Neuron (in vitro differentiated cells): ENCODE results near the gene TSTD2.

Source experiments
- H2AFZ ChIP-seq: one replicate; pipeline ENCODE4 v1.6.1; 2013; ENCODE audit warnings: low read depth, mild to moderate bottlenecking, inconsistent platforms, low read length, moderate library complexity
- H3K27me3 ChIP-seq: one replicate; pipeline ENCODE4 v1.6.1; 2013; ENCODE audit warnings: low read length; ENCODE audit not compliant: insufficient read depth
- H3K36me3 ChIP-seq: one replicate; pipeline ENCODE4 v1.6.1; 2013; ENCODE audit warnings: low read length; ENCODE audit not compliant: insufficient read depth
- H3K4me1 ChIP-seq: one replicate; pipeline ENCODE4 v1.6.1; 2013; ENCODE audit warnings: low read length; ENCODE audit not compliant: insufficient read depth
- H3K4me3 ChIP-seq: 2 replicates; pipeline ENCODE4 v1.5.1; 2013; ENCODE audit warnings: mild to moderate bottlenecking, low read length, moderate library complexity
- H3K9me3 ChIP-seq: one replicate; pipeline ENCODE4 v1.6.1; 2013; ENCODE audit warnings: low read length

The TSTD2 gene

GRCh38 chr9:97561501-97561900 lies 71.7 kb downstream of the TSTD2 start:
- H2AFZ ChIP-seq: no peak overlapping the region
- no peaks in the 10 kb centered on the region for H3K36me3 ChIP-seq
- H3K27me3 ChIP-seq: peaks cover 25% of the 10 kb centered on the region
- H3K4me1 ChIP-seq: no peaks in the 10 kb centered on the region
- H3K4me3 ChIP-seq: no peak overlapping the region
- no peaks in the 10 kb centered on the region for H3K9me3 ChIP-seq

- H3K36me3 ChIP-seq: no peaks in the 10 kb centered on the region
- H3K4me1 ChIP-seq: no peaks in the 10 kb centered on the region
- H2AFZ ChIP-seq: no peak overlapping the region
- no peaks in the 10 kb centered on the region for H3K9me3 ChIP-seq
- H3K27me3 ChIP-seq: peaks cover 23% of the 10 kb centered on the region
- no peak overlapping the region for H3K4me3 ChIP-seq
Measured at GRCh38 chr9:97560851-97561250, 72.3 kb downstream of the TSTD2 start.

- Histone ChIP-seq H3K9me3 (no peaks in the 10 kb centered on the region), H2AFZ (no peak overlapping the region), H3K4me1 (no peaks in the 10 kb centered on the region), H3K27me3 (peaks cover 22% of the 10 kb centered on the region), H3K36me3 (no peaks in the 10 kb centered on the region), H3K4me3 (no peak overlapping the region)
Measured at GRCh38 chr9:97560154-97560553, 73.0 kb downstream of the TSTD2 start.

- H3K4me1 ChIP-seq: no peaks in the 10 kb centered on the region
- peaks cover 2% of the 10 kb centered on the region for H3K9me3 ChIP-seq
- H3K4me3 ChIP-seq: no peak overlapping the region
- no peak overlapping the region for H2AFZ ChIP-seq
- H3K36me3 ChIP-seq: no peaks in the 10 kb centered on the region
- peaks cover 17% of the 10 kb centered on the region for H3K27me3 ChIP-seq
Measured at GRCh38 chr9:97559111-97559514, 74.1 kb downstream of the TSTD2 start.

- H3K9me3 ChIP-seq: peaks cover 2% of the 10 kb centered on the region
- H3K27me3 ChIP-seq: peaks cover 17% of the 10 kb centered on the region
- H3K4me3 ChIP-seq: no peak overlapping the region
- no peak overlapping the region for H2AFZ ChIP-seq
- H3K36me3 ChIP-seq: no peaks in the 10 kb centered on the region
- no peaks in the 10 kb centered on the region for H3K4me1 ChIP-seq
Measured at GRCh38 chr9:97558701-97559101, 74.5 kb downstream of the TSTD2 start.

GRCh38 chr9:97557606-97558095 lies 75.5 kb downstream of the TSTD2 start:
- Histone ChIP-seq H3K36me3 (no peaks in the 10 kb centered on the region), H3K27me3 (peaks cover 21% of the 10 kb centered on the region), H3K4me3 (no peak overlapping the region), H3K9me3 (peaks cover 2% of the 10 kb centered on the region), H3K4me1 (no peaks in the 10 kb centered on the region), H2AFZ (no peak overlapping the region)

- no peaks in the 10 kb centered on the region for H3K36me3 ChIP-seq
- no peaks in the 10 kb centered on the region for H3K4me1 ChIP-seq
- H3K4me3 ChIP-seq: no peak overlapping the region
- H3K27me3 ChIP-seq: peaks cover 18% of the 10 kb centered on the region
- H3K9me3 ChIP-seq: peaks cover 2% of the 10 kb centered on the region
- H2AFZ ChIP-seq: no peak overlapping the region
Measured at GRCh38 chr9:97556721-97557605, 76.2 kb downstream of the TSTD2 start.

- Histone ChIP-seq H2AFZ (no peak overlapping the region), H3K27me3 (peaks cover 14% of the 10 kb centered on the region), H3K4me1 (no peaks in the 10 kb centered on the region), H3K4me3 (no peak overlapping the region), H3K36me3 (no peaks in the 10 kb centered on the region), H3K9me3 (peaks cover 2% of the 10 kb centered on the region)
Measured at GRCh38 chr9:97556036-97556720, 77.0 kb downstream of the TSTD2 start.

- Histone ChIP-seq H3K9me3 (peaks cover 2% of the 10 kb centered on the region), H3K4me1 (no peaks in the 10 kb centered on the region), H2AFZ (no peak overlapping the region), H3K4me3 (no peak overlapping the region), H3K27me3 (peaks cover 14% of the 10 kb centered on the region), H3K36me3 (no peaks in the 10 kb centered on the region)
Measured at GRCh38 chr9:97555164-97555563, 78.0 kb downstream of the TSTD2 start.

GRCh38 chr9:97554566-97555075 lies 78.5 kb downstream of the TSTD2 start:
- no peak overlapping the region for H3K4me3 ChIP-seq
- H3K4me1 ChIP-seq: no peaks in the 10 kb centered on the region
- H3K9me3 ChIP-seq: peaks cover 2% of the 10 kb centered on the region

GRCh38 chr9:97553841-97554240 lies 79.3 kb downstream of the TSTD2 start:
- Histone ChIP-seq H3K27me3 (peaks cover 14% of the 10 kb centered on the region), H3K9me3 (peaks cover 2% of the 10 kb centered on the region), H3K4me3 (no peak overlapping the region), H2AFZ (no peak overlapping the region), H3K4me1 (no peaks in the 10 kb centered on the region), H3K36me3 (no peaks in the 10 kb centered on the region)

More at GRCh38 chr9:97554566-97555075, 78.5 kb downstream of the TSTD2 start:
- Histone ChIP-seq H2AFZ (no peak overlapping the region), H3K27me3 (peaks cover 14% of the 10 kb centered on the region), H3K36me3 (no peaks in the 10 kb centered on the region)

- Histone ChIP-seq H2AFZ (no peak overlapping the region), H3K36me3 (no peaks in the 10 kb centered on the region), H3K4me1 (no peaks in the 10 kb centered on the region), H3K27me3 (peaks cover 13% of the 10 kb centered on the region), H3K9me3 (peaks cover 2% of the 10 kb centered on the region), H3K4me3 (no peak overlapping the region)
Measured at GRCh38 chr9:97553141-97553540, 80.0 kb downstream of the TSTD2 start.

GRCh38 chr9:97551308-97551707 lies 81.9 kb downstream of the TSTD2 start:
- H3K4me1 ChIP-seq: no peaks in the 10 kb centered on the region
- no peaks in the 10 kb centered on the region for H3K36me3 ChIP-seq
- H3K27me3 ChIP-seq: peaks cover 4% of the 10 kb centered on the region
- H3K4me3 ChIP-seq: no peak overlapping the region
- H2AFZ ChIP-seq: no peak overlapping the region
- peaks cover 2% of the 10 kb centered on the region for H3K9me3 ChIP-seq
